Measurements from ENCODE around the gene PIP4K2A.

The PIP4K2A gene

DNA sequence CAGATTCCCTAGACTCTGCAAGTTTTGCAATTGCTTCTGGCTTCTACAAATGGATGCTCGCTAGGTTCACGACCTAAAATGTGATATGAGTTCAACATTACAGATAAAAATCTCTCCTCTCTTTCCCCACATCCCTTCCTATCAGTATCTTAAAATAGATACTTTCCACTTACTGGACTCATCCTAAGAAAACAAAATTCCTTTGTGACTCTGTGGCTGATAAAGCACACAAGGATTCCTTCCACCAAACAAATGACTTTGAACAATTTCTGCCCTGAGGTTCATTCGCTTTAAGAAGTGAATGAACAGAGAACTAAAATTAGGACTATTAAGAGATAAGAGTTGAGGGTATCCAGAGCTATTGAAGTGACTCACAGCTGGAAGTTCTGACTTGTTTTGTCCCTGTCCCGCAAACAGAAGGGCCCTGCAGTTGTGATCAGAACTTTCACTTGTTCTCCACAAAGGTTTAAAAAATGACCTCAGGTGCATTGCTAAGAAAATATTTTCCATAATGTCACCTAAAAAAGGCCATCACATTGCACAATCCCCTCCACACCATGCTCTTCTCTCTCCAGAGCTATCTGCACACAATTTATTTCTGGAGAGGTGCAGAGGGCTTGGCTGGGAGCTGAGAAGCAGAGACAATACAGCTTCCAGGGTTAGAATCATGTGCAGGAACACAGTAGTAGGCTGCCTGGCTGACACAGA lies 96.1 kb downstream of the PIP4K2A start:
- TF ChIP-seq, protein P1, sequence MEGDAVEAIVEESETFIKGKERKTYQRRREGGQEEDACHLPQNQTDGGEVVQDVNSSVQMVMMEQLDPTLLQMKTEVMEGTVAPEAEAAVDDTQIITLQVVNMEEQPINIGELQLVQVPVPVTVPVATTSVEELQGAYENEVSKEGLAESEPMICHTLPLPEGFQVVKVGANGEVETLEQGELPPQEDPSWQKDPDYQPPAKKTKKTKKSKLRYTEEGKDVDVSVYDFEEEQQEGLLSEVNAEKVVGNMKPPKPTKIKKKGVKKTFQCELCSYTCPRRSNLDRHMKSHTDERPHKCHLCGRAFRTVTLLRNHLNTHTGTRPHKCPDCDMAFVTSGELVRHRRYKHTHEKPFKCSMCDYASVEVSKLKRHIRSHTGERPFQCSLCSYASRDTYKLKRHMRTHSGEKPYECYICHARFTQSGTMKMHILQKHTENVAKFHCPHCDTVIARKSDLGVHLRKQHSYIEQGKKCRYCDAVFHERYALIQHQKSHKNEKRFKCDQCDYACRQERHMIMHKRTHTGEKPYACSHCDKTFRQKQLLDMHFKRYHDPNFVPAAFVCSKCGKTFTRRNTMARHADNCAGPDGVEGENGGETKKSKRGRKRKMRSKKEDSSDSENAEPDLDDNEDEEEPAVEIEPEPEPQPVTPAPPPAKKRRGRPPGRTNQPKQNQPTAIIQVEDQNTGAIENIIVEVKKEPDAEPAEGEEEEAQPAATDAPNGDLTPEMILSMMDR (IDR thresholded peaks at IDR 0.05; ENCODE audit: low read depth, low read length, missing control alignments), result no peak
- DNase-seq (ENCODE audit: low read depth), result no peak
- H3K4me3 ChIP-seq (ENCODE audit: low read depth, low read length), result no peak overlapping the region
- in situ Hi-C loops (cut with HindIII; ENCODE audit: low sequenced_read_pairs), result no loop called here

DNA sequence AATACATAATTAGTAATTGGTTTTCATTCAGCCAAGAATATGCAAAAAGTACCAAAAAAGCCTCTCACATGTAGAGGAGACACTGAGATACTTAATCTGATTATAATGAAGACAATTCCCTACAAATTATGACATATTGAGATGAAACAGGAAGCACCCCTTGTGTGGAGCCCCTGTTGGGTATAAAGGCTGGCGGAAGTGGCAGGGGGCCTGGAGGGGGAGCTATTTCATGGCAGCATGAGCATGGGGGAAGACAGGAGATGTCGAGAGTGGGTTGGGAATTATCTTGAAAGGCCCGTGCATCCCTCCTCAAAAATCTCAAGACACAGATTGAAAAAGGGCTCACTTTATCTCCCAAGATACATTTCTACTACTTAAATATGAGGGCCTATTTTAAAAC lies 96.9 kb downstream of the PIP4K2A start:
- no peak overlapping the region for H3K4me3 ChIP-seq (ENCODE audit: low read depth, low read length)
- in situ Hi-C loops (cut with HindIII; ENCODE audit: low sequenced_read_pairs), result no loop called here
- TF ChIP-seq, protein P1 (IDR thresholded peaks at IDR 0.05; ENCODE audit: low read depth, low read length, missing control alignments), result no peak
- no peak for DNase-seq (ENCODE audit: low read depth)

DNA sequence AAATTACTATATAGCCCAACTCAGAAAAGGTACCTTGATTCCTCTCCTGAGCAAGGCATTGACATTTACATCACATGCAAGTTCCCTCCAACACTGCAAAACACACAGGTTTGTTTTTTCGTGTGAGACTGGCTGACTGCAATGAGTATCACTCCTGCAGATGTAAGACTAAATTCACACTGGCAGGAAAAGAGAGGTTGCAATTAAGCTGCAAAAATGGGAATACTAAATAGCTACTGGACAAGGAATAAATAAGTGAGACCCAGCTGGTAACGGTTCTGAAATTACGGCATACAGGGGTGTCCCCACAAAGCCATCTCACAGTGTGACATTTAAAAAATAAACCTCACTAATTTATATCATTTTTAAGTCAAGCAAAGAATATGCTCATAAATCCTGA lies 97.3 kb downstream of the PIP4K2A start:
- in situ Hi-C loops (cut with HindIII; ENCODE audit: low sequenced_read_pairs), result no loop called here
- no peak overlapping the region for H3K4me3 ChIP-seq (ENCODE audit: low read depth, low read length)
- TF ChIP-seq, protein P1 (IDR thresholded peaks at IDR 0.05; ENCODE audit: low read depth, low read length, missing control alignments), result no peak
- no peak for DNase-seq (ENCODE audit: low read depth)

DNA sequence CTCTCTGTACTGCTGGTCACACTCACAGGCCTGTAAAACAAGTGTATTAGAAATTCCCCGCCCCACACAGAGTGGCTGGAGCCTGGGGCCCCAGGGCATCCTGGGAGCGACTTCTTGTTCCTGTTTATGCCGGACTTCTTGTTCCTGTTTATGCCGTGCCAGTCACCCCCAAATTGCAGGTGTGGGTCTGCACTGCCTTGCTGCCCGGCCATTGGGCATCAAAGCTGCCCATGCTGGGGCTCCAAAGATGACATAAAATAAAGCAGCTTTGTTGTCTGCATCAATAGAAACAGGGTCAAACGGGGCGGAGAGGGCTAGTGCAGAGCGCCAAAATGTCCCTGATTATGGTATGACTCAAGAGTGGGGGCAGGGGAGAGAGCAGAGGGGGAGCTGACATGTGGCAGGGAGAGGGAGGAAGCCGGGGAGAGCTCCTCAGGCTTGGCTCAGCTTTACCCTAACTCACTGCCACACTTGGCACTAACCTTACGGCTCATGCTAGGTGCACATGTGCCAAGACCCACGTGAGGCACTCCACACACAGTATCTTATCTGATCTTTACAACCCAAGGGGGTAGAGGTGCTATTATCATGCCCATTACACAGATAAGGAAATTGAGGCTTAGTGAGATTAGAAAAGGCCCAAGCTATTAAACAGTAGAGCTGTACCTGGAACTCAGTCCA lies 98.4 kb downstream of the PIP4K2A start:
- TF ChIP-seq, protein P1 (IDR thresholded peaks at IDR 0.05; ENCODE audit: low read depth, low read length, missing control alignments), result no peak
- in situ Hi-C loops (cut with HindIII; ENCODE audit: low sequenced_read_pairs), result no loop called here
- H3K4me3 ChIP-seq (ENCODE audit: low read depth, low read length), result no peak overlapping the region
- DNase-seq (ENCODE audit: low read depth), result no peak

DNA sequence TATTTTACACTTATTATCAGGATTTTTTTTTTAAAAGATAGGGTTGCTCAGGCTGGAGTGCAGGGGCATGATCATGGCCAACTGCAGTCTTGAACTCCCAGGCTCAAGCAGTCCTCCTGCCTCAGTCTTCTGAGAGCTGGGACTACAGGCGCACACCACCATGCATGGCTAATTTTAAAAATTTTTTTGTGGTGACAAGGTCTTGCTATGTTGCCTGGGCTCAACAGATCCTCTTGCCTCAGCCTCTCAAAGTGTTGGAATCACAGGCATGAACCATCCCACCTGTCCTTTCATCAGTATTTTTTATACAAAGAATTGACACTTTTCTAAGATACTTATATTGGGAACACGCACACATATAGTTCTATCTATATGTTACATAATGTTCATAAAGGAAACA lies 99.3 kb downstream of the PIP4K2A start:
- H3K4me3 ChIP-seq (ENCODE audit: low read depth, low read length), result no peak overlapping the region
- no peak for DNase-seq (ENCODE audit: low read depth)
- TF ChIP-seq, protein P1 (IDR thresholded peaks at IDR 0.05; ENCODE audit: low read depth, low read length, missing control alignments), result no peak
- in situ Hi-C loops (cut with HindIII; ENCODE audit: low sequenced_read_pairs), result no loop called here

DNA sequence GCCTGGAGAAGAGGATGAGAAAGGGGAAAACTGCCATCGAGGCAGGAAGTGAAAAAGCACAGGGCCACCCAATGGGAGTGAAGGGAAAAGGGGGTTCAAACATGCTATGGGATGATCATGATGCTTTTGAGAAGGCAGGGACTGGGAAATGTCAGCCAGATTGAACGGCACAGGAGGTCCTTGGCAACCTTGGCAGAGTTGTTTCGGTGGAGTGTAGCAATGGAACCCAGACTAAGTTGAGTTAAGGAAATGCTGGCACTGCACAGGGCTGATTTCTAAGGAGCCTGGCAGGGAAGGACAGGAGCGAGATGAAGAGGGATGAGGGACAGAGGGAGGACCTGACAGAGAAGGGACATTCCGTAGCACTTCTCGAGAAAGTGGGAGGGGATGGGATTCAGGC lies 101.4 kb downstream of the PIP4K2A start:
- in situ Hi-C loops (cut with HindIII; ENCODE audit: low sequenced_read_pairs), result no loop called here
- H3K4me3 ChIP-seq (ENCODE audit: low read depth, low read length), result no peak overlapping the region
- DNase-seq (ENCODE audit: low read depth), result no peak
- TF ChIP-seq, protein P1 (IDR thresholded peaks at IDR 0.05; ENCODE audit: low read depth, low read length, missing control alignments), result no peak
